ENCODE data around the gene SPAG9. TPM values are rescaled to one million over a fixed set of nuclear protein-coding genes. Genes with fewer than 3 reads are reported as not detected.

SPAG9 gene
- total and polyA plus RNA-seq, 2 donors (not counting 1 experiment from before 2014, with no cell fraction given), result 8.6 to 64.1 TPM

DNA sequence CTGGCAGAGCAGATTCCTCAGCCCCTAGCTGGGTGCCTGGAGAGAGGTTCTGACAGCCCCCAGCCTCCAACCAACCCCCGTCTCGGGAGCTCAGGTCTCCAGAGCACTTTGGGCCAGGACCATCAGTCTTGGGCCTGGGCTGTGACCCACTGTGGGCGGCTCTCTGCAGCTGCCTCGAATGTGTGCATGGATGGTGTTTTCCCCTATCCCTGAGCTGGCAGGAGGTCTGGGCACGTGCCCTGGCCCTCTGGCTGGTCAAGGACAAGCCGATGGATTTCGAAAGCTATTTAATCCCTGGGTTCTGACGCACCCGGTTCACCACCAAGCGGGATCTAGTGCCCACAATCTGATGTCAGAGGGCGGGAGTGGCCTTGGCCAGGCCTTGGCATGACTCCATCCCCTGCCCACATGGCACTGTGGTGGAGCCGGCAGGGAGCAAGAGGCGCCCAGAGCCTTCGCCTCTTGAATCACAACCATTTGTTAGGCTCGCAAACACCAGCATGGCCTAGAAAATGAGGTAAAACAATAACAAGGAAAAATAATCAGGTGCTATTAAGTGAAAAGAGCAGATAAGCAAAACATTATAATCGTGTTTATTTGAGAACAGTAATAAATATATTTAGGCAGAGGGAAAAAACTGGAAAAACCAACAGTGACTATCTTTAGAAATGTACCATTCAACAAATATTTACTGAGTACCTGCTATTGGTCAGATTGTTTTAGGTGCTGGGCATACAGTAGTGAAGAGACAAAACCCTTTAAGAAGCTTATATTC, 185.3 kb downstream of the SPAG9 start:
- Histone ChIP-seq H4K20me1 (ENCODE audit: control insufficient read depth, insufficient read depth, low read length, poor library complexity, severe bottlenecking) (no peaks in the 10 kb centered on the region), H3K9me3 (ENCODE audit: control extremely low read depth in 1 of 3, control insufficient read depth in 2 of 3, insufficient read depth in 1 of 3, low read length in 2 of 3) (no peaks in the 10 kb centered on the region), H3K36me3 (replicated peaks in 1 of 2; ENCODE audit: control extremely low read depth in 1 of 2, control insufficient read depth in 1 of 2, extremely low read depth in 1 of 2, insufficient read depth in 2 of 2, low read length in 1 of 2) (no peaks in the 10 kb centered on the region), H3K27ac (ENCODE audit: low read length in 2 of 2) (no peak overlapping the region), H3K4me1 (ENCODE audit: control insufficient read depth in 2 of 2, insufficient read depth in 2 of 2, low read length in 2 of 2) (peaks cover 6 to 11% of the 10 kb centered on the region in 2 donors), H3K27me3 (replicated peaks in 1 of 4; ENCODE audit: control extremely low read depth in 1 of 4, control insufficient read depth in 3 of 4, insufficient read depth in 4 of 4, low read length in 3 of 4) (peaks cover 0 to 20% (median 5%) of the 10 kb centered on the region in 4 experiments), H3K4me3 (ENCODE audit: control extremely low read depth in 1 of 5, extremely low read depth in 1 of 5, insufficient read depth in 1 of 5, low read depth in 2 of 5, low read length in 4 of 5) (no peak overlapping the region), H3K9ac (ENCODE audit: low read length) (no peak overlapping the region), H2AFZ (ENCODE audit: insufficient read depth, low read depth, low read length, poor library complexity, severe bottlenecking) (no peak overlapping the region), H3K4me2 (replicated peaks; ENCODE audit: low read depth, low read length, poor library complexity, severe bottlenecking) (no peak overlapping the region), H3K79me2 (ENCODE audit: control insufficient read depth, insufficient read depth, low read length) (no peaks in the 10 kb centered on the region)
- Mint-ChIP-seq H3K27ac (no peak overlapping the region), H3K9me3 (ENCODE audit: insufficient read depth) (no peaks in the 10 kb centered on the region), H3K4me3 (no peak overlapping the region), H3K27me3 (peaks cover 5% of the 10 kb centered on the region), H3K4me1 (peaks cover 7% of the 10 kb centered on the region)
- WGBS (ENCODE audit: insufficient coverage), result 72% methylated on average over 11 of the region's 16 CpGs
- DNase-seq, result no peak
- TF ChIP-seq CTCF (IDR thresholded peaks at IDR 0.05), result no peak
- TF ChIP-seq EZH2 (IDR thresholded peaks at IDR 0.05; ENCODE audit: borderline replicate concordance, insufficient read depth, low read depth, low read length, poor library complexity, severe bottlenecking), result no peak
- no peak for ATAC-seq (ENCODE audit: low read depth)
- ChIA-PET CTCF (interaction anchor here (1.1 kb wide), 1 partner anchor 15 kb away, joined by 3 read pairs; no protein-coding TSS in a partner anchor), POLR2A (no interaction called here)
- intact Hi-C loops (cut with micrococcal nuclease), result no loop called here

DNA sequence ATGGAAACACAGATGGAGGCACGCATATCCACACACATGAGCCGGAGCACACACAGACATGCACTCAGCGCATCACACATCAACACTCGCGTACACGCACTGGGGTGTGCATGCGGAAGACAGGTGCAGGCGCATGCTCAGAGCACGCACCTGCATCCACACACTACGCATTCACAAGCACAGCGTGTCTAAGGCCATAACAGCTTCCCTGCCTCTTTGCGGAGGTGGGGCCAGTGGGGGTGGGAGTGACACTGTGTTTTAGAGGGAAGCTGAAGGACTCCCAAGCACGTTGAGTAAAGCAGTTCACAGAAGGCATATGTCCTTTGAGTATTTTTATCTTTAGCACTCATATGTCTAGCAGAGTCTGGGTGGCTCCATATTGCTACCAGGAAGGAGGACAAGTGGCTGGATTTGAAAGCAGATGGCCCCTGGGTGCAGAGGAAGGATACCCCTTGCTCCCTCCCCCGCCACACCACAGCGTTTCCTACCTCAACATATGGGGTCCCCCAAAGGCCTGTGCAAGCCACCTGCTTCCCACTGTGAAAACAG, 185.9 kb downstream of the SPAG9 start:
- Histone ChIP-seq H3K4me1 (ENCODE audit: control insufficient read depth in 2 of 2, insufficient read depth in 2 of 2, low read length in 2 of 2) (peaks cover 6 to 11% of the 10 kb centered on the region in 2 donors), H2AFZ (ENCODE audit: insufficient read depth, low read depth, low read length, poor library complexity, severe bottlenecking) (no peak overlapping the region), H3K4me2 (replicated peaks; ENCODE audit: low read depth, low read length, poor library complexity, severe bottlenecking) (no peak overlapping the region), H3K36me3 (replicated peaks in 1 of 2; ENCODE audit: control extremely low read depth in 1 of 2, control insufficient read depth in 1 of 2, extremely low read depth in 1 of 2, insufficient read depth in 2 of 2, low read length in 1 of 2) (no peaks in the 10 kb centered on the region), H3K9me3 (ENCODE audit: control extremely low read depth in 1 of 3, control insufficient read depth in 2 of 3, insufficient read depth in 1 of 3, low read length in 2 of 3) (no peaks in the 10 kb centered on the region), H3K4me3 (ENCODE audit: control extremely low read depth in 1 of 5, extremely low read depth in 1 of 5, insufficient read depth in 1 of 5, low read depth in 2 of 5, low read length in 4 of 5) (no peak overlapping the region), H3K27ac (ENCODE audit: low read length in 2 of 2) (no peak overlapping the region), H3K27me3 (replicated peaks in 1 of 4; ENCODE audit: control extremely low read depth in 1 of 4, control insufficient read depth in 3 of 4, insufficient read depth in 4 of 4, low read length in 3 of 4) (peaks cover 0 to 26% (median 7%) of the 10 kb centered on the region in 4 experiments), H4K20me1 (ENCODE audit: control insufficient read depth, insufficient read depth, low read length, poor library complexity, severe bottlenecking) (no peaks in the 10 kb centered on the region), H3K9ac (ENCODE audit: low read length) (no peak overlapping the region), H3K79me2 (ENCODE audit: control insufficient read depth, insufficient read depth, low read length) (no peaks in the 10 kb centered on the region)
- DNase-seq (no peak), ATAC-seq (ENCODE audit: low read depth) (no peak)
- peaks cover 13% of the 10 kb centered on the region for H3K4me1 Mint-ChIP-seq
- ChIA-PET POLR2A (no interaction called here), CTCF (no interaction called here)
- no peak overlapping the region for H3K27ac Mint-ChIP-seq
- intact Hi-C loops (cut with micrococcal nuclease), result no loop called here
- no peak for TF ChIP-seq EZH2 (IDR thresholded peaks at IDR 0.05; ENCODE audit: borderline replicate concordance, insufficient read depth, low read depth, low read length, poor library complexity, severe bottlenecking)
- no peak for TF ChIP-seq CTCF (IDR thresholded peaks at IDR 0.05)
- H3K4me3 Mint-ChIP-seq, result no peak overlapping the region
- WGBS (ENCODE audit: insufficient coverage), result 94% methylated on average over 8 of the region's 15 CpGs
- H3K9me3 Mint-ChIP-seq (ENCODE audit: insufficient read depth), result no peaks in the 10 kb centered on the region
- peaks cover 8% of the 10 kb centered on the region for H3K27me3 Mint-ChIP-seq

All from B cell (primary cell).